ENCODE measurements around the gene NECTIN2. TPM values are rescaled to one million over a fixed set of nuclear protein-coding genes. Genes with fewer than 3 reads are reported as not detected.

NECTIN2 gene
- total RNA-seq, 4 donors from 2014 or later: 63.2 to 126 (median 90.4) TPM

GRCh38 chr19:44865196-44865767, 19.2 kb downstream of the NECTIN2 start:
- peaks cover 0 to 43% (median 0%) of the 10 kb centered on the region in 3 donors for H3K36me3 ChIP-seq
- peak overlapping the region in 2 of 4 donors; percentile 48 to 72 for H3K27ac ChIP-seq
- peaks cover 0 to 36% (median 0%) of the 10 kb centered on the region in 4 donors for H3K4me1 ChIP-seq
- no peaks in the 10 kb centered on the region for H3K9me3 ChIP-seq
- no peak for DNase-seq (ENCODE audit: low spot score in 2 of 2)
- 88 to 92% methylated on average over 27 of the region's 27 CpGs for WGBS, 2 donors
- no peak for TF ChIP-seq CTCF (IDR thresholded peaks at IDR 0.05)
- TF ChIP-seq POLR2A (IDR thresholded peaks at IDR 0.05): no peak
- no peak for TF ChIP-seq EP300 (IDR thresholded peaks at IDR 0.05)
- no peaks in the 10 kb centered on the region for H3K27me3 ChIP-seq
- no peak overlapping the region for H3K4me3 ChIP-seq

- H3K36me3 ChIP-seq: peaks cover 0 to 56% (median 0%) of the 10 kb centered on the region in 3 donors
These were observed 20.6 kb downstream of the NECTIN2 start for GRCh38 chr19:44866664-44867063.

GRCh38 chr19:44867578-44867977, 21.5 kb downstream of the NECTIN2 start:
- Histone ChIP-seq H3K9me3 (no peaks in the 10 kb centered on the region), H3K36me3 (peaks cover 0 to 65% (median 0%) of the 10 kb centered on the region in 3 donors), H3K4me1 (peaks cover 0 to 49% (median 0%) of the 10 kb centered on the region in 4 donors), H3K4me3 (no peak overlapping the region), H3K27me3 (no peaks in the 10 kb centered on the region), H3K27ac (peak overlapping the region in 2 of 4 donors; percentile 10 to 33)
- no peak for TF ChIP-seq EP300 (IDR thresholded peaks at IDR 0.05)
- WGBS, 2 donors: 89 to 92% methylated on average over 12 of the region's 12 CpGs
- DNase-seq (ENCODE audit: low spot score in 2 of 2): no peak

More at GRCh38 chr19:44866664-44867063, 20.6 kb downstream of the NECTIN2 start:
- Histone ChIP-seq H3K27me3 (no peaks in the 10 kb centered on the region), H3K27ac (peak overlapping the region in 2 of 4 donors; percentile 38 to 48), H3K4me3 (no peak overlapping the region), H3K9me3 (no peaks in the 10 kb centered on the region), H3K4me1 (peaks cover 0 to 49% (median 0%) of the 10 kb centered on the region in 4 donors)
- no peak for DNase-seq (ENCODE audit: low spot score in 2 of 2)
- 72 to 79% methylated on average over 4 of the region's 4 CpGs for WGBS, 2 donors
- TF ChIP-seq EP300 (IDR thresholded peaks at IDR 0.05) (no peak), POLR2A (IDR thresholded peaks at IDR 0.05) (no peak), CTCF (IDR thresholded peaks at IDR 0.05) (no peak)

GRCh38 chr19:44869733-44870470, 23.8 kb downstream of the NECTIN2 start:
- WGBS, 2 donors: 60% methylated on average over 13 of the region's 13 CpGs
- Histone ChIP-seq H3K36me3 (peaks cover 0 to 85% (median 6%) of the 10 kb centered on the region in 3 donors), H3K27ac (peak overlapping the region in 2 of 4 donors; percentile 52 to 54), H3K4me1 (peaks cover 0 to 48% (median 0%) of the 10 kb centered on the region in 4 donors), H3K27me3 (no peaks in the 10 kb centered on the region), H3K9me3 (no peaks in the 10 kb centered on the region), H3K4me3 (no peak overlapping the region)
- TF ChIP-seq POLR2A (IDR thresholded peaks at IDR 0.05): no peak
- TF ChIP-seq EP300 (IDR thresholded peaks at IDR 0.05): no peak
- no peak for TF ChIP-seq CTCF (IDR thresholded peaks at IDR 0.05)
- DNase-seq (ENCODE audit: low spot score in 2 of 2): peak in 1 of 2 donors; percentile 59

- no peak overlapping the region for H3K4me3 ChIP-seq
- H3K4me1 ChIP-seq: peaks cover 0 to 34% (median 0%) of the 10 kb centered on the region in 4 donors
- peaks cover 0 to 85% (median 6%) of the 10 kb centered on the region in 3 donors for H3K36me3 ChIP-seq
- H3K27me3 ChIP-seq: no peaks in the 10 kb centered on the region
- peak overlapping the region in 1 of 4 donors; percentile 13 for H3K27ac ChIP-seq
- WGBS, 2 donors: 92 to 96% methylated on average over 14 of the region's 14 CpGs
- no peak for DNase-seq (ENCODE audit: low spot score in 2 of 2)
- H3K9me3 ChIP-seq: no peaks in the 10 kb centered on the region
- TF ChIP-seq EP300 (IDR thresholded peaks at IDR 0.05) (no peak), CTCF (IDR thresholded peaks at IDR 0.05) (no peak), POLR2A (IDR thresholded peaks at IDR 0.05) (no peak)
These were observed 25.7 kb downstream of the NECTIN2 start for GRCh38 chr19:44871809-44872208.

All from tibial nerve (tissue), 4 donors.